GM21717 (cell line): Measurements from ENCODE around the gene SLC66A2.

Source experiments
- ATAC-seq: cut with Tn5 transposase; IDR thresholded peaks from one replicate; pipeline ENCODE4 v1.9.1; 2021; ENCODE audit warnings: mild to moderate bottlenecking, moderate library complexity; ENCODE audit not compliant: unreplicated experiment

The SLC66A2 gene

GRCh38 chr18:79852561-79853302 is 98.7 kb downstream of the SLC66A2 start:
- ATAC-seq, result no peak
